H1 (cell line): ENCODE data around the gene DUSP18. TPM values are rescaled to one million over a fixed set of nuclear protein-coding genes. Genes with fewer than 3 reads are reported as not detected.

Experiments
- ATF3 ChIP-seq: IDR thresholded peaks from 2 replicates; pipeline ENCODE4 v1.6.1; 2011; ENCODE audit warnings: low read depth, mild to moderate bottlenecking, low read length; ENCODE audit not compliant: insufficient read depth
- BCL11A ChIP-seq, 2 experiments: IDR thresholded peaks; one replicate each; pipeline ENCODE4 v1.6.1; 2011; ENCODE audit warnings: low read depth in 2 of 2, low read length in 2 of 2, mild to moderate bottlenecking in 2 of 2
- CEBPB ChIP-seq: IDR thresholded peaks from 2 replicates; pipeline ENCODE4 v1.6.1; 2012; ENCODE audit warnings: low read depth, low read length
- JUND ChIP-seq: IDR thresholded peaks from 2 replicates; pipeline ENCODE4 v1.6.1; 2011; ENCODE audit warnings: mild to moderate bottlenecking, improper control_type of control experiment, low read length
- POLR2AphosphoS5 ChIP-seq: IDR thresholded peaks from 2 replicates; pipeline ENCODE4 v1.6.1; 2011; ENCODE audit warnings: low read depth, low read length
- SIX5 ChIP-seq: IDR thresholded peaks from 2 replicates; pipeline ENCODE4 v1.6.1; 2011; ENCODE audit warnings: mild to moderate bottlenecking, low read depth, low read length
- SRF ChIP-seq: IDR thresholded peaks from 2 replicates; pipeline ENCODE4 v1.6.1; 2011; ENCODE audit warnings: mild to moderate bottlenecking, low read depth, low read length, moderate library complexity
- TCF12 ChIP-seq: IDR thresholded peaks from 2 replicates; pipeline ENCODE4 v1.6.1; 2011; ENCODE audit warnings: low read depth, mild to moderate bottlenecking, low read length
- polyA plus RNA-seq, 7 experiments: library from polyadenylated mRNA; depleted of rRNA in 3 of 7; stranded (reverse) in 5 of 7; unstranded in 2 of 7; fragments of >200 nt in 5 of 7; fragments of 200-250 nt in 2 of 7; gene quantifications; 1 replicate in 5 of 7; 2 replicates in 1 of 7; 4 replicates in 1 of 7; pipeline versions ENCODE4 v1.2.1 to v1.2.3, GENCODE V29; 2011 to 2013; ENCODE audit warnings: missing spikeins in 2 of 7, mixed read lengths in 2 of 7
- total RNA-seq: library from RNA; stranded (reverse); fragmentation: NEBNext Ultra II Directional; extraction: Animal tissue kit (Norgen Biotek cat#: 25700); gene quantifications from 2 replicates; pipeline ENCODE4 v1.2.1, GENCODE V29; 2021

The DUSP18 gene
- total and polyA plus RNA-seq, 2 of the 8 experiments (the other 6 are each of a cell fraction or from before 2014, with no cell fraction given) = 2.6 to 7.3 TPM

DNA sequence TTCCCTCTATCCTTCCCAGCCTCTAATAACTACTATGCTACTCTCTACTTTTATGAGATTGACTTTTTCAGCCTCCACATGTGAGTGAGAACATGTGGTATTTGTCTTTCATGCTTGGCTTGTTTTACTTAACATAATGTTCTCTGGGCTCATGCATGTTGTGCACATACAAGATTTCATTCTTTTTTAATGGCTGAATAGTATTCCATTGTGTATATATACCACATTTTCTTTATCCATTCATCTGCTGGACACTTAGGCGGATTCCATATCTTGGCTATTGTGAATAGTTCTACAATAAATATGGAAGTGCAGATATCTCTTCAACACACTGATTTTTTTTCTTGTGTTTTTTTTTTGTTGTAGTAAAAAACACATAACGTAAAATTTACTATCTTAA is 46.4 kb upstream of the DUSP18 start (continued):
- TF ChIP-seq ATF3 (no peak), POLR2AphosphoS5 (no peak), SRF (no peak), SIX5 (no peak), BCL11A (IDR thresholded peaks at IDR 0.05; ENCODE audit: low read depth in 2 of 2, low read length in 2 of 2) (no peak), JUND (no peak), CEBPB (no peak), TCF12 (no peak)
- TF ChIP-seq, all 59 proteins: peak for 0
